Measurements from ENCODE around the gene ACAP2.

GRCh38 chr3:195253923-195254432, 188.8 kb downstream of the ACAP2 start:
- TF ChIP-seq JUNB (IDR thresholded peaks at IDR 0.05; ENCODE audit: unreplicated experiment) = no peak
- no peak for TF ChIP-seq CTCF (conservative IDR thresholded peaks at IDR 0.05; ENCODE audit: low read depth in 2 of 2)
